ENCODE results near the gene ZC3H11A. TPM values are rescaled to one million over a fixed set of nuclear protein-coding genes. Genes with fewer than 3 reads are reported as not detected.
"Not testable (repeated sequence)": the region's sequence is repeated elsewhere in the genome, so short reads cannot be mapped to it uniquely, and the experiment has no call there.

ZC3H11A gene
- polyA plus RNA-seq, 3 donors, result 142 to 165 (median 160) TPM

- DNase-seq (ENCODE audit: extremely low read depth in 1 of 11, low read depth in 9 of 11, low spot score in 4 of 11), result no peak
These were observed 23.0 kb downstream of the ZC3H11A start for GRCh38 chr1:203818399-203818798.

DNA sequence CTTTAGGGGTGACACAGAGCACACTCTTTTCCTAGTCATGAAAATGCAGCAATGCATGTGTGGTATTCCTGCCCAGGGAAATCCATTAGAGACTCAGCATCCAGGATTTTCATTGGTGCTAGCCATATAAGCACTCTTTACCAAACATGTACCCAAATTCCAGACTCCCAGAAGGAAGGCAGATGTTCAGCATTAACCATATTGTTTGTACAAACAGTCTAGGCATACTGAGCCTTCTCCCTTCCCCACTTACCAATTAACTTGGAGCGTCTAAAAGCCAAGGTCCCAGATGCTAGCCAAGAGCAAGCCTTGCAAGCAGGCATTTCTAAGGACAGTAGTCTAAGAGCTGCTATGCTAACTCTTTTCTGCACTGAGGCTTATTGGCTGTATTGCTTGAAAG is 27.9 kb downstream of the ZC3H11A start:
- no peak for DNase-seq (ENCODE audit: extremely low read depth in 1 of 11, low read depth in 9 of 11, low spot score in 4 of 11)

GRCh38 chr1:203826175-203826574 is 30.8 kb downstream of the ZC3H11A start:
- DNase-seq (ENCODE audit: extremely low read depth in 1 of 11, low read depth in 9 of 11, low spot score in 4 of 11), result no peak

- no peak for DNase-seq (ENCODE audit: extremely low read depth in 1 of 11, low read depth in 9 of 11, low spot score in 4 of 11)
These were observed 32.6 kb downstream of the ZC3H11A start for GRCh38 chr1:203828002-203828401.

DNA sequence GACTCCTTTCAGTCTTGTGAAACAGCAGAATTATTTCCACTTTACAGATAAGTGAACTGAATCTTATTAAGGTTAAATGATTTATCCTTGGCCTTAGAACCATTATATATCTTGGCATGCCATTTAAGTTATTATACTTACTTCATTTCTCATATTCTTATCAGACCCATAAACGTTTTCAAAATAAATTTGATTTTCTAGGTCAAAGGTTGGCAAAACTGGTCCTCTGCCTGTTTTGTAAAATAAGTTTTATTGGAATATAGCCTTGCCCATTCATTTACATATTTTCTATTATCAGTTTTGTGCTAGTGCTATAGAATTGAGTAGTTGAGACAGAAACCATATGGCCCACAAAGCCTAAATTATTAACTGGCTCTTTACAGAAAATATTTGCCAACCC is 33.1 kb downstream of the ZC3H11A start:
- no peak for DNase-seq (ENCODE audit: extremely low read depth in 1 of 11, low read depth in 9 of 11, low spot score in 4 of 11)

- DNase-seq (ENCODE audit: extremely low read depth in 1 of 11, low read depth in 9 of 11, low spot score in 4 of 11), result not testable (repeated sequence)
These were observed 33.8 kb downstream of the ZC3H11A start for GRCh38 chr1:203829247-203829646.

DNA sequence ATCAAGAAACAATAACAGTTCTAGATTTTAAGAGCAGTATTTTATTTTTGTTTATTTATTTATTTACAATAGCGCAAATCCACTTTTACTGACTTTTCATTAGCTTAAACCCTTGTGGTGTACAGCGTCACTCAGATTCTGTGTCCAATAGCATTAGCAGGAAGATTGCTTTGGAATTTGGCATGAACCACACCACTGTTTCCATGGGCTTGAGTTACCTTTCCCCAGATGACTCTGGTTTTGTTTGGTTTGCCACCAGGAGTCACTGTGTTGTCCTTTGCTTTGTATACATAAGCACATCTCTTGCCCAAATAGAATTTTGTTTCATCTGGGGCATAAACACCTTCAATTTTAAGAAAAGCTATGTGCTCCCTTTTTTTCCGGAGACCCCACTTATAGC is 40.1 kb downstream of the ZC3H11A start:
- no peak for DNase-seq (ENCODE audit: extremely low read depth in 1 of 11, low read depth in 9 of 11, low spot score in 4 of 11)

DNA sequence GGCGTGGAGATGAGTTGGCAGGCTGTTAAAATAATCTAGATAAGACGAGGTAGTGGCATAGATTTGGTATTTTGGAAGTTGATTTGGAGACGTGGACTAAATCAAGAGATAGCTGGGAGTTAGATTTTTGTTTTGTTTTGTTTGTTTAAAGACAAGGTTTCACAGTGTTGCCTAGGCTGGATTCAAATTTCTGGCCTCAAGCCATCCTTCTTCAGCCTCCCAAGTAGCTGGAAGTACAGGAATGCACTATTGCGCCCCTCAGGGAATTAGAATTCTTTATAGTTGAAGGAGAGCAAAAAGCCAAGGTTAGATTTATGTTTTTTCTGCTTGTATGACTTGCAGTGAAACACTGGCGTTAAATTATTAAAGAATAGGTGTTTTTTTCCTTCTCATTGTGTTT is 43.7 kb downstream of the ZC3H11A start:
- DNase-seq (ENCODE audit: extremely low read depth in 1 of 11, low read depth in 9 of 11, low spot score in 4 of 11), result peak in 8 of 11 donors; percentile 29 to 64 (median 46)

DNA sequence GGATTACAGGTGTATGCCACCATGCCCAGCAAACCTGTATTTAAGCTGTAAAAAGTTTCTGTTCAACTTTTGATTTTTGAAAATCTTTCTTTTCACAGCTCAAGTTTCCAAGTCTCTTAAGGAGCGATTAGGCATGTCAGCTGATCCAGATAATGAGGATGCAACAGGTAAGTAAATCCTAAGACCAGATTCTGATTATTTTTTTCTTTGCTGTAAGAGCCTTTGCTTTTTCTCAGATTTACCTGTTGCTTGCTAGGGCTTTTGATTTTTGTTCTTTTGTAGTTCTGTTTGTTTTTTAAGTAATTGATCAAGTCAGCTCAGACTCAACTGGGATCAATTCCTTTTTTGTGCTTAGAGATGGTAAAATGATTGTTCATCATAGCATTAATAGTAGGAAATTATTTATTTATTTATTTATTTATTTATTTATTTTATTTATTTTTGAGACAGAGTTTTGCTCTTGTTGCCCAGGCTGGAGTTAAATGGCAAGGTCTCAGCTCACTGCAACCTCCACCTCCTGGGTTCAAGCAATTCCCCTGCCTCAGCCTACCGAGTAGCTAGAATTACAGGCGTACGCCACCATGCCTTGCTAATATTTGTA is 44.9 kb downstream of the ZC3H11A start:
- no peak for DNase-seq (ENCODE audit: extremely low read depth in 1 of 11, low read depth in 9 of 11, low spot score in 4 of 11)

DNA sequence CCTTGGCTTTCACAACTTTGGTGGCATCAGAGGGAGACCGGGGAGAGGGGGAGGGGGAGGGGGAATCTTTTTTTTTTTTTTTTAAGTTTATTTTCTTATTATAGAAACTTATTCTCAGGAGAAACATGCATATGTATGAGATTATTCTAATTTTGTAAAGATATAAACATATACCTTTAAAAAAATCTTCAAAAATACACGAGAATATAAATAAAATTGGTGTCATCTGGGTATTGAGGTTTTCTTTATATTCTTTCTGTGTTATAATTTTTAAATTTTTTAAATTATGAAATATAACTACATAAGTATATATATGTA is 47.1 kb downstream of the ZC3H11A start:
- DNase-seq (ENCODE audit: extremely low read depth in 1 of 11, low read depth in 9 of 11, low spot score in 4 of 11), result no peak

DNA sequence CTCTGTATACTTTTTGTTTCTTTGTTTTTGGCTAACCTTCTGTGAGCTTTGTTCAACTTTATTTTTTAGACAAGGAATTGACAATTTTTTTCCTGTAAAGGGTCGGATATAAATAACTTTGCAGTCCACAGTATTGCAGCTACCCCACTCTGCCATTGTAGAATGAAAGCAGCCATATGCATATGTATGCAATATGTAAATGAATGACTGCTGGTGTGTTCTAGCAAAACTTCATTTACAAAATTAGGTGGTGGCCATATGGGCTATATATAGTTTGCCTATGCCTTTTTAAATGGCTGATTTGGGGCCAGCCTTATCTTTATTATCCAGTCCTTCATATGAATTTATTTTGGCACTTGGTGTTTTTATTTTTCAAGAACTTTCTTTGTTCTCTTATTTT is 48.0 kb downstream of the ZC3H11A start:
- DNase-seq (ENCODE audit: extremely low read depth in 1 of 11, low read depth in 9 of 11, low spot score in 4 of 11), result no peak

Other genes with a start within 250 kb of the ZC3H11A start
- gene ATP2B4, start 168.8 kb upstream of the ZC3H11A start, polyA plus RNA-seq (ENCODE audit: insufficient read length in 3 of 3), result 10 to 100 TPM; 66.5 to 67.7 (median 67.4) TPM
- under 1 TPM; 0.13 to 0.21 (median 0.14) TPM for gene LAX1, start 30.4 kb upstream of the ZC3H11A start, polyA plus RNA-seq (ENCODE audit: insufficient read length in 3 of 3)
- 10 to 100 TPM; 12.0 to 23.1 (median 13.6) TPM for gene ZBED6, start within 50 bp of the ZC3H11A start, polyA plus RNA-seq (ENCODE audit: insufficient read length in 3 of 3)
- 100 to 1,000 TPM; 222 to 315 (median 284) TPM for gene SNRPE, start 66.0 kb downstream of the ZC3H11A start, polyA plus RNA-seq (ENCODE audit: insufficient read length in 3 of 3)